ENCODE measurements around the gene COL5A1.

The COL5A1 gene

GRCh38 chr9:134641173-134641989 lies at the start of gene COL5A1:
TSS of gene COL5A1 (plus strand) at chr9:134641803. CDS start at chr9:134642188, 385 bp downstream.
- peak within 1 kb of the TSS; percentile 86 for H3K9ac ChIP-seq (ENCODE audit: insufficient read length, low read depth)
- H3K4me3 ChIP-seq (ENCODE audit: insufficient read length, low read depth) = peak within 1 kb of the TSS; percentile 71

GRCh38 chr9:134592018-134592818 lies 49.4 kb upstream of the COL5A1 start:
- peak overlapping the region; percentile 50 for H3K9ac ChIP-seq (ENCODE audit: insufficient read length, low read depth)
- peaks cover 22% of the 10 kb centered on the region for H3K4me1 ChIP-seq (ENCODE audit: insufficient read depth, insufficient read length)
- no peaks in the 10 kb centered on the region for H3K9me3 ChIP-seq (ENCODE audit: insufficient read depth, low read length)
- no peaks in the 10 kb centered on the region for H3K27me3 ChIP-seq (ENCODE audit: insufficient read depth, insufficient read length)
- DNase-seq (ENCODE audit: low read depth, low spot score) = no peak
- H3K4me3 ChIP-seq (ENCODE audit: insufficient read length, low read depth) = no peak overlapping the region
- TF ChIP-seq ZNF274 (IDR thresholded peaks at IDR 0.05; ENCODE audit: low read depth, low read length) (no peak), SUZ12 (IDR thresholded peaks at IDR 0.05; ENCODE audit: extremely low read depth, insufficient read depth, insufficient read length) (no peak), YY1 (IDR thresholded peaks at IDR 0.05; ENCODE audit: insufficient read depth, insufficient read length) (no peak)
- H3K36me3 ChIP-seq (ENCODE audit: insufficient read depth, insufficient read length, low read length) = no peaks in the 10 kb centered on the region

More at GRCh38 chr9:134641173-134641989, at the start of gene COL5A1:
- Histone ChIP-seq H3K27me3 (ENCODE audit: insufficient read depth, insufficient read length) (peaks cover 9% of the 10 kb centered on the region), H3K9me3 (ENCODE audit: insufficient read depth, low read length) (no peaks in the 10 kb centered on the region), H3K4me1 (ENCODE audit: insufficient read depth, insufficient read length) (peaks cover 28% of the 10 kb centered on the region), H3K36me3 (ENCODE audit: insufficient read depth, insufficient read length, low read length) (peaks cover 34% of the 10 kb centered on the region)
- DNase-seq (ENCODE audit: low read depth, low spot score) = peak; percentile 85
- TF ChIP-seq YY1 (IDR thresholded peaks at IDR 0.05; ENCODE audit: insufficient read depth, insufficient read length) (no peak), ZNF274 (IDR thresholded peaks at IDR 0.05; ENCODE audit: low read depth, low read length) (no peak), SUZ12 (IDR thresholded peaks at IDR 0.05; ENCODE audit: extremely low read depth, insufficient read depth, insufficient read length) (no peak)

- no peak for DNase-seq (ENCODE audit: low read depth, low spot score)
- no peak for TF ChIP-seq YY1 (IDR thresholded peaks at IDR 0.05; ENCODE audit: insufficient read depth, insufficient read length)
- TF ChIP-seq SUZ12 (IDR thresholded peaks at IDR 0.05; ENCODE audit: extremely low read depth, insufficient read depth, insufficient read length) = no peak
- TF ChIP-seq ZNF274 (IDR thresholded peaks at IDR 0.05; ENCODE audit: low read depth, low read length) = no peak
- H3K36me3 ChIP-seq (ENCODE audit: insufficient read depth, insufficient read length, low read length) = no peaks in the 10 kb centered on the region
- H3K9ac ChIP-seq (ENCODE audit: insufficient read length, low read depth) = no peak overlapping the region
- H3K4me1 ChIP-seq (ENCODE audit: insufficient read depth, insufficient read length) = peaks cover 22% of the 10 kb centered on the region
- no peaks in the 10 kb centered on the region for H3K9me3 ChIP-seq (ENCODE audit: insufficient read depth, low read length)
- no peak overlapping the region for H3K4me3 ChIP-seq (ENCODE audit: insufficient read length, low read depth)
- H3K27me3 ChIP-seq (ENCODE audit: insufficient read depth, insufficient read length) = no peaks in the 10 kb centered on the region
Measured at GRCh38 chr9:134592819-134593200, 48.8 kb upstream of the COL5A1 start.

DNA sequence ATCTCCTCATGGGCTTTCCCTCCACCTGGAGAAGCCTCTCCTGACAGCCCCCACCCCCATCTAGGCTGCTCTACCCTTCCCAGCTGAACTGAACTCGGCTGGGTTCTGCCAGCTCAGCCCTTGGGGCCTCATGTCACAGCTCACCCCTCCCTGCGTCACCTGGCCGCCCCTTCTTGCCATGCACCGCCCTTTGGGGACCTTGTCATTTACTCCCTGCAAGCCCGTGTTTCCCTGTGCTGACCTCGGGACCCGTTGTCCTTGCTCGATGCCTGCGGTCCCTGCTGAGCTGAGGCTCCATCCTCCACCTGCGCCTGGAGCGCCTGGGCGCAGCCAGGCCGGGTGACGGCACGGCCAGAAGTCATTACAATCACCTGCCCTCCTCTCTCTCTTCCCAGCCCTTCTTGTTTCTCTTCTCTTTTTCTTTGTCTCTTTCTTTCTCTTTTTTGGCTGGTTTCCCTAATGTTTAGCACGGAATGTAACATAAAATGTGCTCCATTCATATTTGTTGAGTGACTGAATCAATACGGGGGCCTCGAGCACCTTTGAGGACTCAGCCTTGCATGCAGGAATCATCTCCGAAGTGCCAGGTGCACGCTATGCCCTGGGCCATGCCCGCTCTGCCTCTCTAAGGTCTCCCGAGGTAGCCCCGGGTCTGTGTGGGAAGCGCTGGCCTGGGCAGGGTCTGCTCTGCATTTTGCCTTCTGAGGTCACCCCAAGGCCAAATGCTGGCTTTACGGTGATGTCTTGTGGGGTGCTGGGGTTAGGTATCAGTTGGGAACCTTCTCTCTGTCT lies 48.1 kb upstream of the COL5A1 start:
- DNase-seq (ENCODE audit: low read depth, low spot score) = no peak
- TF ChIP-seq ZNF274 (IDR thresholded peaks at IDR 0.05; ENCODE audit: low read depth, low read length) (no peak), YY1 (IDR thresholded peaks at IDR 0.05; ENCODE audit: insufficient read depth, insufficient read length) (no peak), SUZ12 (IDR thresholded peaks at IDR 0.05; ENCODE audit: extremely low read depth, insufficient read depth, insufficient read length) (no peak)
- H3K36me3 ChIP-seq (ENCODE audit: insufficient read depth, insufficient read length, low read length) = no peaks in the 10 kb centered on the region
- H3K9me3 ChIP-seq (ENCODE audit: insufficient read depth, low read length) = no peaks in the 10 kb centered on the region
- H3K27me3 ChIP-seq (ENCODE audit: insufficient read depth, insufficient read length) = no peaks in the 10 kb centered on the region
- H3K4me3 ChIP-seq (ENCODE audit: insufficient read length, low read depth) = no peak overlapping the region
- peaks cover 22% of the 10 kb centered on the region for H3K4me1 ChIP-seq (ENCODE audit: insufficient read depth, insufficient read length)
- H3K9ac ChIP-seq (ENCODE audit: insufficient read length, low read depth) = no peak overlapping the region

DNA sequence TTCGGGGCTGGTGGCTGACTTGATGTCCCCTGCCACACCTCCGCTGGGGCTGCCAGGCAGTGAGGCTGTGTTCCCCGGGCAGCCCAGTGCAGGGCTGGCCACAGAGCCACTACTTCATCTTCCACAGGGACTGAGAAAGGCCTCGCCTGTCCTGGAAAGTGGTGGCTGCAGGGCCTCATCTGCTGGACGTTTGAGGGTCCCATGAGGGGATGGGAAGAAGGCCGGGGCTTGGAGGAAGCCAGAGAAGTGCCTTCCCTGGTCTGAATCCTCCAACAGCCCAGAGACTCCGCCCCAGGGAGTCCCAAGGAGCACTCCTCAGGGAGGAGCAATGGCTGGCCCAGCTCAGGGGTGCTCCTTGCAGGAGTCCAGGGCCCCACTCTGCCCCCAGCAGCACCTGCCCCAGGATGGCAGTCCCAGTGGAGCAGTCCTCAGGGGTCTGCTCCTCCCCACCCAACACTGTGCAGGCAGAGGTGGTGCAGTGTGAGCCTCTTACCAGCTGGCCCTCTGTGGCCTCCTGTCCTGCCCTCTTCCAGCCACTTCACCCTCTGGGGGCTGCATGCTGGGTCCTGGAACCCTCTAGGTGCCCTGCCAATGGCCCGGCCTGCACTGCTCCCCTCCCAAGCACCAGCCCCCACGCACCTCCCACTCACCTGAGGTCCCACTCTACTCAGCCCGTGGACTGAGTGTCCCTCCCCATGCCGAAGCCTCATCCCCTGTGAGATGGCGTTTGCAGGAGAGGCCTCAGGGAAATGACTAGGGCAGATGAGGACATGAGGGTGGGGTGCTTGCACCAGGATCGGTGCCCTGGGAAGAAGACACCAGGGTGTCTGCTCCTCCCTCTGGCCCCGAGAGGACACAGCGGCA lies 47.3 kb upstream of the COL5A1 start:
- TF ChIP-seq ZNF274 (IDR thresholded peaks at IDR 0.05; ENCODE audit: low read depth, low read length) (no peak), SUZ12 (IDR thresholded peaks at IDR 0.05; ENCODE audit: extremely low read depth, insufficient read depth, insufficient read length) (no peak), YY1 (IDR thresholded peaks at IDR 0.05; ENCODE audit: insufficient read depth, insufficient read length) (no peak)
- Histone ChIP-seq H3K4me1 (ENCODE audit: insufficient read depth, insufficient read length) (peaks cover 22% of the 10 kb centered on the region), H3K36me3 (ENCODE audit: insufficient read depth, insufficient read length, low read length) (no peaks in the 10 kb centered on the region), H3K9me3 (ENCODE audit: insufficient read depth, low read length) (no peaks in the 10 kb centered on the region), H3K27me3 (ENCODE audit: insufficient read depth, insufficient read length) (no peaks in the 10 kb centered on the region), H3K4me3 (ENCODE audit: insufficient read length, low read depth) (no peak overlapping the region), H3K9ac (ENCODE audit: insufficient read length, low read depth) (no peak overlapping the region)
- DNase-seq (ENCODE audit: low read depth, low spot score) = no peak

DNA sequence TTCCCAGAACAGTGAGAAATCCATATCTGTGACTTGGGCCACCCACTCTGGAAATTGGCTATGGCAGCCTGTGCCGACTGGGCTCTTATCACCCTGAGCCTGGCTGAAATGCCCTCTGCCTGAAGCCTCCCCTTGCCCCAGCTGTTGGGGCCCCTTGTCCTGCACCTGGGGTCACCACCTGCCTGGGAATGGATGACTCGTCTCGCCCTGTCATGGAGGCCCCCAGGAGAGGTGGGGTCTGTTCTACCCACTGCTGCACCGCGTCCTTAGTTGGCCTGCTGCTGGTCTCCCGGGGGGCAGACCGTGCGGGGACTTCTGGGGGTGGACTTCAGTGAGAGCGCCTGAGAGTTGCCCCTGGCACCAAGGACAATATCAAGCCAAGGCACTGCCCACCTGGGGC lies 46.6 kb upstream of the COL5A1 start:
- H3K4me1 ChIP-seq (ENCODE audit: insufficient read depth, insufficient read length) = peaks cover 20% of the 10 kb centered on the region
- TF ChIP-seq ZNF274 (IDR thresholded peaks at IDR 0.05; ENCODE audit: low read depth, low read length) (no peak), YY1 (IDR thresholded peaks at IDR 0.05; ENCODE audit: insufficient read depth, insufficient read length) (no peak), SUZ12 (IDR thresholded peaks at IDR 0.05; ENCODE audit: extremely low read depth, insufficient read depth, insufficient read length) (no peak)
- DNase-seq (ENCODE audit: low read depth, low spot score) = no peak
- no peak overlapping the region for H3K4me3 ChIP-seq (ENCODE audit: insufficient read length, low read depth)
- H3K9me3 ChIP-seq (ENCODE audit: insufficient read depth, low read length) = no peaks in the 10 kb centered on the region
- H3K36me3 ChIP-seq (ENCODE audit: insufficient read depth, insufficient read length, low read length) = no peaks in the 10 kb centered on the region
- H3K9ac ChIP-seq (ENCODE audit: insufficient read length, low read depth) = no peak overlapping the region
- no peaks in the 10 kb centered on the region for H3K27me3 ChIP-seq (ENCODE audit: insufficient read depth, insufficient read length)
